HG02870 (cell line): ENCODE results near the gene CD180.
A peak's percentile ranks its signal among the peaks of the same experiment; 100 is the strongest.

Experiments
- ATAC-seq: cut with Tn5 transposase; IDR thresholded peaks from one replicate; pipeline ENCODE4 v1.9.1; 2021; ENCODE audit warnings: mild to moderate bottlenecking, moderate library complexity; ENCODE audit not compliant: unreplicated experiment

Gene CD180

DNA sequence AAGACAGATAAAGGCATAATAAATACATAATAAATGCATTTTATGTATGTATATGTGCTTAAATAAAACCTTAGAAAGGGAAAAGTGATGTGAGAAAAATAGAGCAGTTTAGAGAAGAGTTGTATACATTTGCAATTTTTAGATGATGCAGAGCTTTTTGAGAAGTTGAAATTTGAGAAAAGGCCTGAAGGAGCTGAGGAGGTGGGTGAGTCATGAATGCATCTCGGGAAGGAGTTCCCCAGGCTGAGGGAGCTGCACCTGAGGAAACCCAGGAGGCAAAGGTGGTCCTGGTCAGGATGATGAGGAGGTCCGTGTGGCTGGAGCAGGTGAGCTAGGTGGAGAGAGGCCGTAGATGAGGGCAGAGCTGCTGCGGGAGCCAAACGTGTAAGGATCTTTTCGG is 17.4 kb upstream of the CD180 start:
- no peak for ATAC-seq

DNA sequence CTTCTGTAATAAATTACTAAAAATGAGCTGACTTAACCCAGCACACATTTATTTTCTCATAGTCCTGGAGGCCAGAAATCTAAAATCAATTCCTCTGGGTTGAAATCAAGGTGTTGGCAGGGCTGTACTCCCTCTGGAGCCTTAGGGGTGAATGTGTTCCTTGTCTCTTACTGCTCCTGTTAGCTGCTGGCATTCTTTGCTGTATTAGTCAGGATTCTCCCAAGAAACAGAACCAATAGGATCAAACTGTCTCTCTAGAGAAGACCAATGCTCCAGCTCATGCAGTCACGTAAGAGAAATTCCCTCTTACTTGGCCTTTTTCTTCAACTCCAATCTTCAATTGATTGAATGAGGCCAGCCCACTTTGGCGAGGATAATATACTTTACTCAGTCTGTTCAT is 15.3 kb upstream of the CD180 start:
- ATAC-seq: no peak

GRCh38 chr5:67209141-67209771 is 12.7 kb upstream of the CD180 start:
- ATAC-seq: no peak

DNA sequence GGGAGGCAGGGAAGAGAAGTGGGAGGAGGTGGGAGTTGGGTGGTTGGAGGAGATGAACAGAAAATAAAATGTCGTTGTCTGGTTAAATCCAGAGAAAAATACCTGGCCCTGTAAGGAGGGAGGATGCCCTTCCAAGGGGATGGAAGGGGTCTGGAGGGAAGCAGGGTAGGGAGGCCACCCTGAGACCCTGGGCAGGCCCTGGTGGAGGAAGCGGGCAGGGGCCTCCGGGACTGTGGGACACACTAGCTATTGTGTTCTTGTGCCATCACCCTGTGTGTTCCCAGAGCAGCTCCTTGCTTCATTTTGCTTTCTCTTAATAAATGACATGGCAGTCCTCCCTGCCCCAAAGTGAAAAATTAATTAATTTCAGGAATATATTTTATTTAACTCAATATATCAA is 11.8 kb upstream of the CD180 start:
- no peak for ATAC-seq

- ATAC-seq: peak; percentile 84
These were observed 10.3 kb upstream of the CD180 start for GRCh38 chr5:67206929-67207328.

DNA sequence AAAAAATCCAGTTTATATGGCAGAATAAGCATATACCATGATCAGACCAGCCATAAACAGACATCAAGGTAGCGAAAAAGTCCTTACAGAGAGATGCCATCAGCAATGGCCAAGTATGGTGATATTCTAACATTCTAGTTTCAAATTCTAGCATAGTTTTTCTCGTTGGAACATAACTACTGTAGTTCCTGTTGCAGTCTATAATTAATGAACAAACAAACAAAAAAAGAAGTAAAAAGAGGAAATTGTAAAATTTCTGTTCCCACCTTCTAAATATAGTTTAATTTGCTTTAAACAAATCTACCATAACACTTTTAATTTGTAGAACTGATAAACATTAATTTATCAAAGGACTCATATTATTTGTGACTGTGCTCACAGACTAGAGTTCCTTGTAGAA is 9.9 kb upstream of the CD180 start:
- peak; percentile 27 for ATAC-seq

DNA sequence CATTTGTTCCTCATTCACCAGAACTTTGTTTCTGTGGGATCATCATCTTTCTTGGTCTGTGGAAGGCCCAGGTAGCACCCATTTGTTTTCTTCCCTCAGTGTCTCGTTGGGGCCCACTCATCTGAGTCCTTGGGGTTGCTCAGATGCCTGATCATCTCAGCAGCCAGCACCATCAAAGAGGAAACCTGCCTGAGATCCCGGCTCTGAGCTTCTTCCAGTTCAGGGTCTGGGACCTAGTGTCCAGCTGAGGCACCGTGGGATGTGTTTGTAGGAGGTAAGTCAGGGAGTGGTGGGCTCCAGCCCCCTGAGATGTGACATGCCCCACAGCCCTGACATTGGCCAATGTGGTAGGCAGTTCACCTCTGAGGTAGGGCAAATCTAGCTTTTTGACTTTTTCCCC is 9.4 kb upstream of the CD180 start:
- no peak for ATAC-seq

DNA sequence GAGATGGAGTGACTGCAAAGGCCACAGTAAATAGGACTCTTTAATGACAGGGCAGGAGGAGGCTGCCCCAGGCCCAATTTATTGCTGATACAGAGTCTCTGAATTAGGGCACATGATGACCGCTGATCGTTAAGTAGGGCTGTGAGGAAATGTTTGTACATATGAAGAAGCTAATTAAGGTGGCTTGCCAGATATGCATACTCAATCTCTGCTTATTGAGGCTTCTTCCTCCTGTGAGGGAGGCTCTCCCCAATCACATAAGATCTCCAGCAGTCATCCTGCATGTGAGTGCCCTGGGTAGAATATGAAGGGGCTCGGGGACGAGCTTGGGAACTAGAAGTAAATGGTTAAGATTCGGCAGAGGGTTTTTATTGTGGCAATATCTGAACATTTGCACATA is 8.2 kb upstream of the CD180 start:
- ATAC-seq: no peak

DNA sequence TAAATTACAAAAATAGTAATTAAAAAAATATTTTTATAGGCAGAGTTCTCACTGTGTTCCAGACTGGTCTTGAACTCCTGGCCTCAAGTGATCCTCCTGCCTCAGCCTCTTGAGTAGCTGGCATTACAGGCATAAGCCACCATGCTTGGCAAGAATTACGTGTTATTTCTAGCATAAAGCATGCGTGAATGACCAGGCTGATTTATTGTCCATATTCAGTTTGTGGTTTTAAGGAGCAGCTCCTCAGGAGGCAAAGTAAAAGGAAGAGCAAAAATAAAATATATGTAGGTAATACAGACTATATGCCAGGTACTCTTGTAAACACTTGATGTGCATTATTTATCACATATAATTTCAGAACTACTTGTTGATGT is 7.1 kb upstream of the CD180 start:
- ATAC-seq: no peak

DNA sequence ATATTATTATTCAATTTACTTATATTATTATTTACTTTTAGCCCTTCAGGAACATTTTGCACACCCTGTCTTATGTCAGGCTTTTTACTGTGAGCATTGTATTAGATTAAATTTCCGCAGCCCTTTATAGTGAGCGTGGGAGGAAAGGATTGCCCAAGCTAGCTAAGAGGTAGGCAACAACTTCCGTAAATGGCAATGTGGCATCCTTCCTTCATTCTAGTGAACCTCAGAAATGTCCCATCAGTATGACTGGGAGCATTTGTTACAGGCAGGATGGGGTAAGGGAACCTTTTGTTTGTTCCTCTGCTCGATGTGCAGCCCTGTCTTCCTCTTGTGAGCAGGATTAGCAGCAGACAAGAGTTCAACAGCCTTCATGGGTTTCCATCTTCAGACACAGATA is 6.2 kb upstream of the CD180 start:
- no peak for ATAC-seq

- peak; percentile 13 for ATAC-seq
These were observed 5.4 kb upstream of the CD180 start for GRCh38 chr5:67201897-67202549.

GRCh38 chr5:67200809-67201562 is 4.4 kb upstream of the CD180 start:
- ATAC-seq: peak; percentile 30

DNA sequence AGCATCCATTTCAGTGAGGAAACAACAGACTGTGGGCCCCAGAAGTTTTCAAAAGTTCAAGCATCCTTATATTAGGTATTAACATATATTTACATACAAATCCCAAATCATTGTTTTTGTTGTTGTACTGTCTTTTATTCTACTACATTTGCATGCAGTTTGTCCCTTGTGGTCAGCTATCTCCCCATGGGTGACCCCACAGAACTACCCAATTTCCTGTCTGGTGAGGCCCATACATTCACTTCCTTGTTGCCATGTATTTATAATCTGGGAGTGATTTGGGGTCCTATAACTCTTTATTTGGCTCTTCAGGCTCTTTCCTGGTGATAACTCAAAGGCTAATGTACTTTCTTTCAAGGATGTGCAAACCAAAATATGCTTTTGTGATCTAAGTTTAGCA is 3.3 kb upstream of the CD180 start:
- ATAC-seq: no peak

DNA sequence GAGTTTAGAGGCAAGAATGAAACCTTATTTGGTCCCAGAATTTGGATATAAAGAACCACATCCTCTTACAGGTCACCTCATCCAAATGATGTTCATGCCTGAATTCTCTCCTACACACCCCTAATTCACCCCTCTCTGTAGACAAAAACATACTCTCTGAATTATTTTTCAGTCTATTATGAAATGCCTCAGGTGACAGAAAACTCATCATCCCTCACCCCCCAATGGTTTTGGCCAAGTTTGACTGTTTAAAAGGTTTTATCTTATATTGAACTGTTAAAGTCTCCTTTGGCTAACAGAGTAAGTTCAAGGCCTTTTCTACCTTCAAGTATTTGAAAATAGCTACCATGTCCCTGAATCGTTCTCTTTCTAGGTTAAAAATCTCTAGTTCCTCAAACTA is 2.3 kb upstream of the CD180 start:
- ATAC-seq: no peak

GRCh38 chr5:67197536-67197935 is 937 bp upstream of the CD180 start:
- ATAC-seq: no peak

DNA sequence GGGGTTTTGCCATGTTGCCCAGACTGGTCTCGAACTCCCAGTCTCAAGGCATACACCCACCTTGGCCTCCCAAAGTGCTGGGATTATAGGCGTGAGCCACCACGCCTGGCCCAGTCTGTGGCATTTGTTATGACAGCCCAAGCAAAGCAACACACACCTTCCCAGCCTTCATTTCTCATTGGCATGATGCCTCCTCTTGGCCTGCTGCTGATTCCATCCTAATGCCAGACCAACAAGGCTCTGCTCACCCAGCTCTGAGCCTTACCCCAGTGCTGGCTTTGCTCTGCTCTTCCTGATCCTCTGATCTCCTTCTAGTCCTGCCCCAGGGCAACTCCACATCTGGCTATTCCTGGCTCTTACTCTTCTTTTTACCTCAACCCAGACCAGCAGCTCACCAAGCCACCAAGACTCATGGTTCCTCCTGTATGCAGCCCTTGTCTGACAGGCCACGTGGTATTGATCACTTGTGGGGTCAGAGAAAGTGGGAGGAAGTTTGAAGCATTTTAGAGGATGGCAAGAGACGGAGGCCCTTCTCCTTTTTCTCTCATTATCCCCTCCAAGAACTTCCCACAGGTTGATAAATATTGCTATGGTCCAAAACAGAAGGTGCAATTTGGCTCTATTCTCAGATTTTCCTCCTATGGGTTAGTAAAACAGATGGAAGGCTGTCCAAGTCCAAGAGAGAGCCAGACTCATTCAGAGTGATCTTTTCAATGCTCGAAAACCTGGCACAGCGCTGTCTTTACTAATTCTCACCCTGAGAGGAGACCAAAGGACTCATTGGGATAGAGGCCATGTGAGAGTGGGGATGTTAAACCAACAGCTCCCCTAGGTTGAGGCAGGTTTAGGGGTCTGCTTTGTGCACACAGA is 958 bp downstream of the CD180 start:
- ATAC-seq: no peak

DNA sequence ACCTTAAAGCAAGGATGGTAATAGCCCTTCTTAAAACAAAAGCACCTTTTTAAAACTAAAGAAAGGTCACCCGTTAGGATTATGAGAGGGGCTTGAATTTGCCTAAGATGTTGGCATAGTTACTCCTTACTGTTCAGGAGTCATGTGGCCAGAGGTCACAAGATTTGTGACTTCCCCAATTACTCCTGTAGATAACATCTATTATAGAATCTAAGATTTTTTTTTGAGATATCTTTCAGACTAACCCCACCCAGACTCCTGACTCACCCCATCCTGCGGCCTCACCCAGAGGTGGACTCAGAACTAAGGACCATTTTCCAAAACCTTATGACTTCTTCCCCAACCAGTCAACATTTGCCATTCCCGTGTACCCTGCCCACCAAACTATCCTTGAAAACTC is 2.4 kb downstream of the CD180 start:
- no peak for ATAC-seq

GRCh38 chr5:67193439-67193807 is 3.2 kb downstream of the CD180 start:
- ATAC-seq: peak; percentile 6

GRCh38 chr5:67192719-67193438 is 3.7 kb downstream of the CD180 start:
- ATAC-seq: peak; percentile 39

DNA sequence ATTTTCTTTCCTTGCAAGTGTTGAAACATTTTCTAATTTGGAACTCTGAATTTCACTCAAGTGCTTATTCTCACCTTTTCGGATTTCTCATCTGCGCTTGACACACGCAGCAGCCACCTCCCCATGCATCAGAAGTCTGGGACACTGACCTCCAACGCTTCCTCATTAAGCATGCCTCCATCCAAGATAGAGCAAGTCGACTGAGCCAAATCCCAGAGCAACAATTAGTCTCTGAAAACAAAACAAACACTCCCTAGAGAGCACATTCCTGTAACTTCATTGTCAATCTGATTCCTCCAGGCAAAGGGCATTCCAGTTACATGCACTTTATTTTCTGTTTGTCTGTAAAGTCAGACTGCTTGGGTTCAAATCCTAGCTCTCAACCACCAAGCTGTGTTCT is 5.7 kb downstream of the CD180 start:
- no peak for ATAC-seq

DNA sequence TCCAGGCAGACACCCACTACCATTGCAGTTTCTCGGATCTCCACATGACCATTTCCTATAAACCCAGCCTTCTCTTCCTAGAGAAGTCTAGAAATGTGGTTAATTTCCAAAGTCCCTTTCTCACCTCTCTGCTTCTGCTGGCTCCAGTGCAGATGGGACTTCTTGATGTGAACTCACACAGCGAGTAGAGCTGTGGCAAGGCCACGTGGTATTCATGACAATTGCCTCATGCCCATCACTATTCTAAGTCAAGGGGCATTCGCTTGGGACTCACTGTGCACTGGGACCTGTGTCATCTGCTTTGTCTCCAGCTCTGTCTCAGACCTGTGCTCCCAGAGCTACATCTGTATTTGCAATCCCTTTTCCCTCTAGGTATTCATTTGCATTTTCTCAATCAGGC is 6.2 kb downstream of the CD180 start:
- no peak for ATAC-seq
